HCT116 (cell line): ENCODE measurements around the gene PGAM5. TPM values are rescaled to one million over a fixed set of nuclear protein-coding genes. Genes with fewer than 3 reads are reported as not detected.
A peak's percentile ranks its signal among the peaks of the same experiment; 100 is the strongest.

Source experiments
- ATAC-seq: fragments of 200-7000 bp; cut with Tn5 transposase; 2 replicates; pipeline ENCODE4 v1.9.1; 2020; ENCODE audit warnings: mild to moderate bottlenecking, moderate library complexity
- BruUV-seq: library from RNA; stranded (reverse); fragments of 400-500 nt; replicated peaks from 2 replicates; lab custom pipeline; 2021; lab: Mats Ljungman, UMichigan
- CTCF ChIA-PET: fragments of 300-600 bp; sonication (Branson Sonifier 250); formaldehyde crosslinking; loops from one replicate; lab custom pipeline; 2021; ENCODE audit warnings: antibody characterized with exemption; lab: Charles Lee
- POLR2A ChIA-PET: fragments of 300-600, 350-600 bp; sonication (Branson Sonifier 250); formaldehyde crosslinking; loops from one replicate; lab custom pipeline; 2021; ENCODE audit warnings: antibody characterized with exemption; lab: Charles Lee
- RAD21 ChIA-PET, 2 experiments: fragments of 300-600 bp; sonication (Branson Sonifier 250); formaldehyde crosslinking; loops; one replicate each; lab custom pipeline; 2023; ENCODE audit warnings: low total read pairs in 2 of 2; ENCODE audit not compliant: uncharacterized antibody in 2 of 2, unreplicated experiment in 2 of 2, low non-redundant PET in 1 of 2; lab: Charles Lee
- DNase-seq: peaks from one replicate; pipeline ENCODE4 v3.0.0-alpha.2; 2010; ENCODE audit warnings: low read depth, low spot score
- H2AFZ ChIP-seq: fragments of 200-600 bp; shearing (Covaris generic), sonication (generic); 2 replicates; pipeline ENCODE4 v1.6.1; 2017; ENCODE audit warnings: low read depth, mixed run types, mixed read lengths, antibody characterized with exemption, low read length; ENCODE audit not compliant: poor library complexity, severe bottlenecking
- H3K27ac ChIP-seq: 2 replicates; pipeline ENCODE4 v1.5.1; 2012; ENCODE audit warnings: low read depth, low read length
- H3K27me3 ChIP-seq: fragments of 200-600 bp; sonication (generic); 2 replicates; pipeline ENCODE4 v1.6.1; 2016; ENCODE audit warnings: mixed run types, low read length, mixed read lengths; ENCODE audit not compliant: insufficient read depth
- H3K36me3 ChIP-seq, 2 experiments: fragments of 200-500 bp in 1 of 2; fragments of 200-600 bp in 1 of 2; sonication (Bioruptor generic) in 1 of 2; sonication (generic) in 1 of 2; 2 replicates each; pipeline versions ENCODE4 v1.5.1 to v1.6.1; 2014 to 2016; ENCODE audit warnings: low read length in 2 of 2, inconsistent platforms in 1 of 2, mixed read lengths in 1 of 2, mixed run types in 1 of 2; ENCODE audit not compliant: insufficient read depth in 2 of 2, control insufficient read depth in 1 of 2
- H3K4me1 ChIP-seq, 2 experiments: fragments of 200-600 bp in 1 of 2; sonication (generic) in 1 of 2; 2 replicates each; pipeline versions ENCODE4 v1.5.1 to v1.6.1; 2012 to 2017; ENCODE audit warnings: low read length in 2 of 2, inconsistent platforms in 1 of 2, mild to moderate bottlenecking in 1 of 2, mixed read lengths in 1 of 2, mixed run types in 1 of 2, moderate library complexity in 1 of 2; ENCODE audit not compliant: insufficient read depth in 2 of 2, control insufficient read depth in 1 of 2
- H3K4me2 ChIP-seq: fragments of 200-600 bp; sonication (generic); 2 replicates; pipeline ENCODE4 v1.6.1; 2017; ENCODE audit warnings: mixed run types, low read length, mixed read lengths
- H3K4me3 ChIP-seq, 2 experiments: fragments of 200-600 bp in 1 of 2; sonication (generic) in 1 of 2; replicated peaks in 1 of 2; 2 replicates each; pipeline ENCODE4 v1.5.1; 2011 to 2016; ENCODE audit warnings: low read length in 2 of 2, control low read depth in 1 of 2, low read depth in 1 of 2, mild to moderate bottlenecking in 1 of 2, mixed read lengths in 1 of 2, mixed run types in 1 of 2
- H3K79me2 ChIP-seq: fragments of 200-600 bp; sonication (generic); 2 replicates; pipeline ENCODE4 v1.6.1; 2017; ENCODE audit warnings: mild to moderate bottlenecking, mixed run types, low read length, moderate library complexity, mixed read lengths; ENCODE audit not compliant: insufficient read depth
- H3K9ac ChIP-seq: fragments of 200-600 bp; sonication (generic); 2 replicates; pipeline ENCODE4 v1.6.1; 2016; ENCODE audit warnings: low read length, mixed read lengths
- H3K9me2 ChIP-seq: fragments of 200-600 bp; sonication (generic), shearing (Covaris generic); 2 replicates; pipeline ENCODE4 v1.6.1; 2017; ENCODE audit warnings: mixed run types, mild to moderate bottlenecking, moderate library complexity; ENCODE audit not compliant: insufficient read depth
- H3K9me3 ChIP-seq, 2 experiments: fragments of 200-500 bp in 1 of 2; fragments of 200-600 bp in 1 of 2; sonication (Bioruptor generic) in 1 of 2; sonication (generic) in 1 of 2; 2 replicates each; pipeline ENCODE4 v1.6.1; 2014 to 2017; ENCODE audit warnings: low read length in 2 of 2, mixed read lengths in 2 of 2, inconsistent platforms in 1 of 2, low read depth in 1 of 2, mild to moderate bottlenecking in 1 of 2, mixed run types in 1 of 2, moderate library complexity in 1 of 2; ENCODE audit not compliant: control insufficient read depth in 1 of 2, insufficient read depth in 1 of 2
- H4K20me1 ChIP-seq: fragments of 200-600 bp; sonication (generic), shearing (Covaris generic); 2 replicates; pipeline ENCODE4 v1.6.1; 2017; ENCODE audit warnings: mixed run types, mild to moderate bottlenecking, moderate library complexity; ENCODE audit not compliant: insufficient read depth
- ATF3 ChIP-seq: IDR thresholded peaks from 2 replicates; pipeline ENCODE4 v1.6.1; 2012
- CEBPB ChIP-seq: IDR thresholded peaks from 2 replicates; pipeline ENCODE4 v1.6.1; 2012; ENCODE audit warnings: low read depth
- EGR1 ChIP-seq: IDR thresholded peaks from 2 replicates; pipeline ENCODE4 v1.6.1; 2012; ENCODE audit warnings: low read depth
- ELF1 ChIP-seq: IDR thresholded peaks from 2 replicates; pipeline ENCODE4 v1.6.1; 2012; ENCODE audit warnings: low read depth, borderline replicate concordance
- EZH2 ChIP-seq: fragments of 200-600 bp; sonication (generic); IDR thresholded peaks from 2 replicates; pipeline ENCODE4 v1.6.1; 2017; ENCODE audit warnings: antibody characterized with exemption, mixed run types
- EZH2phosphoT487 ChIP-seq: fragments of 200-600 bp; IDR thresholded peaks from 2 replicates; pipeline ENCODE4 v1.6.1; 2018; ENCODE audit warnings: antibody characterized with exemption, borderline replicate concordance
- FOSL1 ChIP-seq: IDR thresholded peaks from 2 replicates; pipeline ENCODE4 v1.6.1; 2012; ENCODE audit warnings: low read depth
- JUND ChIP-seq: IDR thresholded peaks from 2 replicates; pipeline ENCODE4 v1.6.1; 2012
- POLR2A ChIP-seq: IDR thresholded peaks from 2 replicates; pipeline ENCODE4 v1.7.0; 2011; ENCODE audit warnings: borderline replicate concordance; ENCODE audit not compliant: insufficient read depth, insufficient read length; ENCODE audit errors: extremely low read depth
- POLR2AphosphoS5 ChIP-seq: IDR thresholded peaks from 2 replicates; pipeline ENCODE4 v1.6.1; 2011; ENCODE audit warnings: mild to moderate bottlenecking, low read depth, low read length, moderate library complexity
- RAD21 ChIP-seq: IDR thresholded peaks from 2 replicates; pipeline ENCODE4 v1.6.1; 2012; ENCODE audit warnings: low read depth, mild to moderate bottlenecking
- SIN3A ChIP-seq: IDR thresholded peaks from 2 replicates; pipeline ENCODE4 v1.6.1; 2012; ENCODE audit warnings: low read depth
- SP1 ChIP-seq: IDR thresholded peaks from 2 replicates; pipeline ENCODE4 v1.6.1; 2012; ENCODE audit warnings: low read depth
- TCF7L2 ChIP-seq: IDR thresholded peaks from 2 replicates; pipeline ENCODE4 v1.7.0; 2011; ENCODE audit warnings: borderline replicate concordance, inconsistent platforms; ENCODE audit not compliant: insufficient read depth, insufficient read length; ENCODE audit errors: extremely low read depth
- YY1 ChIP-seq: IDR thresholded peaks from 2 replicates; pipeline ENCODE4 v1.6.1; 2011; ENCODE audit warnings: low read length, low read depth, moderate library complexity, mild to moderate bottlenecking; ENCODE audit not compliant: insufficient replicate concordance; ENCODE audit errors: extremely low read depth
- ZFX ChIP-seq: fragments of 450-650 bp; IDR thresholded peaks from 2 replicates; pipeline ENCODE4 v1.6.1; 2017
- ZNF274 ChIP-seq: fragments of 200-500 bp; sonication (Bioruptor generic); IDR thresholded peaks from 2 replicates; pipeline ENCODE4 v1.6.1; 2014; ENCODE audit warnings: mild to moderate bottlenecking, low read depth, low read length, inconsistent platforms
- intact Hi-C: fragments of 100-400 bp; cut with micrococcal nuclease; formaldehyde crosslinking; loops from 2 replicates; pipeline ENCODE4 v1.10.0; 2022
- total RNA-seq: library from RNA; stranded (reverse); gene quantifications from one replicate; pipeline ENCODE4 v1.2.1, GENCODE V29; 2021; ENCODE audit not compliant: unreplicated experiment
- TF ChIP-seq, protein P1 (sequence below): IDR thresholded peaks from 2 replicates; pipeline ENCODE4 v1.6.1; 2012
- TF ChIP-seq, protein P2 (sequence below): IDR thresholded peaks from 2 replicates; pipeline ENCODE4 v1.6.1; 2012; ENCODE audit warnings: low read depth

The PGAM5 gene
- total RNA-seq, 1 experiment from 2014 or later, result 98.3 TPM

- ATAC-seq (no peak), DNase-seq (no peak)
- RAD21 ChIA-PET, result no interaction called here
- intact Hi-C loops, result no loop called here
- no peaks in the 10 kb centered on the region for H3K4me1 ChIP-seq
- H2AFZ ChIP-seq, result no peak overlapping the region
- no peaks in the 10 kb centered on the region for H3K27me3 ChIP-seq
- peaks cover 10% of the 10 kb centered on the region; the same call in 1 of the 2 replicates for H3K79me2 ChIP-seq
- peaks cover 48 to 56% of the 10 kb centered on the region in 2 experiments for H3K36me3 ChIP-seq
- POLR2A ChIA-PET, result no interaction called here
- H3K9me2 ChIP-seq, result no peaks in the 10 kb centered on the region
- CTCF ChIA-PET, result no interaction called here
- H3K9me3 ChIP-seq, result no peaks in the 10 kb centered on the region
- H4K20me1 ChIP-seq, result peaks cover 3% of the 10 kb centered on the region; the same call in 1 of the 2 replicates
- H3K9ac ChIP-seq, result no peak overlapping the region
- TF ChIP-seq POLR2A (no peak), POLR2AphosphoS5 (peak; percentile 21; the same call in 1 of the 2 replicates)
- H3K4me3 ChIP-seq, result no peak overlapping the region
- no peak overlapping the region for H3K27ac ChIP-seq
- H3K4me2 ChIP-seq, result no peak overlapping the region
- BruUV-seq, result no TSS peak
Measured at GRCh38 chr12:132723015-132723763, 12.5 kb downstream of the PGAM5 start.

DNA sequence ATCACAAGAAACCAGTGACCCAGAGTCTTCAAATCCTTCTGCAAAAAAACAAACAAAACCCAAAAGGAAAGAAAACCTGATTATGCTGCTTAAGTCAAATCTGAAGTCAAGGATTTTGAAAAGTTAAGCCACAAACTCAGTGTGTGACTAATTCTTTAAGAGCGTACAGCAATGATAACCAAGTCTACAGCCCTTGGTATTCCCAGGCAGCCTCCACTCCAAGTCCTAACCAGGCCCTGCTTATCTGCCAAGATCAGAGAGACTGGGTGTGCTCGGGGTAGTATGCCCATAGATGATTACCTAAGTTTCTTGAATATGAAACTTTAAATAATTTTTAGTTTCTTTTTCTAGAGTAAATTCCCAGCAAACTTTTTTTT lies 13.1 kb downstream of the PGAM5 start:
- H3K4me2 ChIP-seq, result no peak overlapping the region
- intact Hi-C loops, result no loop called here
- H3K4me3 ChIP-seq, result no peak overlapping the region
- ChIA-PET RAD21 (no interaction called here), CTCF (no interaction called here), POLR2A (no interaction called here)
- ATAC-seq (no peak), DNase-seq (no peak)
- H3K27me3 ChIP-seq, result no peaks in the 10 kb centered on the region
- H4K20me1 ChIP-seq, result peaks cover 3% of the 10 kb centered on the region; the same call in 1 of the 2 replicates
- no peaks in the 10 kb centered on the region for H3K9me2 ChIP-seq
- H3K36me3 ChIP-seq, result peaks cover 50 to 59% of the 10 kb centered on the region in 2 experiments
- H3K9ac ChIP-seq, result no peak overlapping the region
- BruUV-seq, result no TSS peak
- H3K4me1 ChIP-seq, result no peaks in the 10 kb centered on the region
- no peak overlapping the region for H2AFZ ChIP-seq
- TF ChIP-seq YY1 (no peak), SP1 (no peak), EZH2 (no peak), ELF1 (no peak), EGR1 (no peak), JUND (no peak), ZFX (no peak), SIN3A (no peak), FOSL1 (no peak), ATF3 (no peak), TCF7L2 (no peak), CEBPB (no peak), EZH2phosphoT487 (no peak), RAD21 (no peak), ZNF274 (no peak)
- TF ChIP-seq, protein P1, sequence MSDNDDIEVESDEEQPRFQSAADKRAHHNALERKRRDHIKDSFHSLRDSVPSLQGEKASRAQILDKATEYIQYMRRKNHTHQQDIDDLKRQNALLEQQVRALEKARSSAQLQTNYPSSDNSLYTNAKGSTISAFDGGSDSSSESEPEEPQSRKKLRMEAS, result no peak
- TF ChIP-seq, protein P2, sequence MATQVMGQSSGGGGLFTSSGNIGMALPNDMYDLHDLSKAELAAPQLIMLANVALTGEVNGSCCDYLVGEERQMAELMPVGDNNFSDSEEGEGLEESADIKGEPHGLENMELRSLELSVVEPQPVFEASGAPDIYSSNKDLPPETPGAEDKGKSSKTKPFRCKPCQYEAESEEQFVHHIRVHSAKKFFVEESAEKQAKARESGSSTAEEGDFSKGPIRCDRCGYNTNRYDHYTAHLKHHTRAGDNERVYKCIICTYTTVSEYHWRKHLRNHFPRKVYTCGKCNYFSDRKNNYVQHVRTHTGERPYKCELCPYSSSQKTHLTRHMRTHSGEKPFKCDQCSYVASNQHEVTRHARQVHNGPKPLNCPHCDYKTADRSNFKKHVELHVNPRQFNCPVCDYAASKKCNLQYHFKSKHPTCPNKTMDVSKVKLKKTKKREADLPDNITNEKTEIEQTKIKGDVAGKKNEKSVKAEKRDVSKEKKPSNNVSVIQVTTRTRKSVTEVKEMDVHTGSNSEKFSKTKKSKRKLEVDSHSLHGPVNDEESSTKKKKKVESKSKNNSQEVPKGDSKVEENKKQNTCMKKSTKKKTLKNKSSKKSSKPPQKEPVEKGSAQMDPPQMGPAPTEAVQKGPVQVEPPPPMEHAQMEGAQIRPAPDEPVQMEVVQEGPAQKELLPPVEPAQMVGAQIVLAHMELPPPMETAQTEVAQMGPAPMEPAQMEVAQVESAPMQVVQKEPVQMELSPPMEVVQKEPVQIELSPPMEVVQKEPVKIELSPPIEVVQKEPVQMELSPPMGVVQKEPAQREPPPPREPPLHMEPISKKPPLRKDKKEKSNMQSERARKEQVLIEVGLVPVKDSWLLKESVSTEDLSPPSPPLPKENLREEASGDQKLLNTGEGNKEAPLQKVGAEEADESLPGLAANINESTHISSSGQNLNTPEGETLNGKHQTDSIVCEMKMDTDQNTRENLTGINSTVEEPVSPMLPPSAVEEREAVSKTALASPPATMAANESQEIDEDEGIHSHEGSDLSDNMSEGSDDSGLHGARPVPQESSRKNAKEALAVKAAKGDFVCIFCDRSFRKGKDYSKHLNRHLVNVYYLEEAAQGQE, result no peak
- no peak overlapping the region for H3K27ac ChIP-seq
- no peaks in the 10 kb centered on the region for H3K9me3 ChIP-seq
- peaks cover 14% of the 10 kb centered on the region; the same call in 1 of the 2 replicates for H3K79me2 ChIP-seq
